WTC11 (cell line): Measurements from ENCODE around the gene SHISAL2A.

Source experiments
- AFF4 ChIP-seq: sonication (generic); formaldehyde crosslinking; IDR thresholded peaks from 2 replicates; pipeline ENCODE4 v1.8.1; 2023; ENCODE audit warnings: mild to moderate bottlenecking, missing genetic modification reagents, borderline replicate concordance
- CBFB ChIP-seq: sonication (generic); formaldehyde crosslinking; IDR thresholded peaks from 2 replicates; pipeline ENCODE4 v1.8.1; 2022; ENCODE audit warnings: mild to moderate bottlenecking, low read depth, missing genetic modification reagents
- CTCF ChIP-seq: fragments of 200-600 bp; IDR thresholded peaks from 2 replicates; pipeline ENCODE4 v1.8.0; 2022; ENCODE audit warnings: antibody characterized with exemption
- ESRRA ChIP-seq: sonication (generic); formaldehyde crosslinking; IDR thresholded peaks from 2 replicates; pipeline ENCODE4 v1.8.1; 2022; ENCODE audit warnings: mild to moderate bottlenecking, missing genetic modification reagents, borderline replicate concordance
- FOXJ3 ChIP-seq: sonication (generic); formaldehyde crosslinking; IDR thresholded peaks from 2 replicates; pipeline ENCODE4 v1.9.0; 2021; ENCODE audit warnings: missing genetic modification reagents, mild to moderate bottlenecking, borderline replicate concordance
- MLX ChIP-seq: sonication (generic); formaldehyde crosslinking; IDR thresholded peaks from 2 replicates; pipeline ENCODE4 v1.8.1; 2023; ENCODE audit warnings: mild to moderate bottlenecking, missing genetic modification reagents, moderate library complexity
- PRDM15 ChIP-seq: sonication (generic); formaldehyde crosslinking; IDR thresholded peaks from 2 replicates; pipeline ENCODE4 v1.8.0; 2022; ENCODE audit warnings: missing genetic modification reagents
- SMAD4 ChIP-seq: sonication (generic); formaldehyde crosslinking; IDR thresholded peaks from 2 replicates; pipeline ENCODE4 v1.8.0; 2022; ENCODE audit warnings: mild to moderate bottlenecking, missing genetic modification reagents
- ZNF121 ChIP-seq: sonication (generic); formaldehyde crosslinking; IDR thresholded peaks from 2 replicates; pipeline ENCODE4 v1.8.0; 2023; ENCODE audit warnings: missing genetic modification reagents
- ZNF232 ChIP-seq: sonication (generic); formaldehyde crosslinking; IDR thresholded peaks from 2 replicates; pipeline ENCODE4 v1.8.0; 2022; ENCODE audit warnings: mild to moderate bottlenecking, missing genetic modification reagents
- ZNF263 ChIP-seq: sonication (generic); formaldehyde crosslinking; IDR thresholded peaks from 2 replicates; pipeline ENCODE4 v1.8.1; 2022; ENCODE audit warnings: low read depth, mild to moderate bottlenecking, moderate library complexity, missing genetic modification reagents

GRCh38 chr1:52601519-52601918 is 31.4 kb upstream of the SHISAL2A start:
- TF ChIP-seq AFF4 (CRISPR knock-in tag) = no peak
- no peak for TF ChIP-seq ZNF121
- TF ChIP-seq CTCF = no peak
- TF ChIP-seq SMAD4 (CRISPR knock-in tag) = no peak
- no peak for TF ChIP-seq ESRRA (CRISPR knock-in tag)
- TF ChIP-seq ZNF232 (CRISPR knock-in tag) = no peak
- no peak for TF ChIP-seq CBFB (CRISPR knock-in tag)
- TF ChIP-seq MLX = no peak
- TF ChIP-seq ZNF263 (CRISPR knock-in tag) = no peak
- TF ChIP-seq PRDM15 (CRISPR knock-in tag) = no peak
- TF ChIP-seq FOXJ3 (CRISPR knock-in tag) = no peak
